Activated CD4-positive, alpha-beta T cell treated with anti-CD3 and anti-CD28 coated beads, Interleukin-2, amount 10 ng/mL, durations not matched to agents 24 days and 14 days (primary cell): Measurements from ENCODE around the gene C9orf152. TPM values are rescaled to one million over a fixed set of nuclear protein-coding genes. Genes with fewer than 3 reads are reported as not detected.
"Not testable (repeated sequence)": the region's sequence is repeated elsewhere in the genome, so short reads cannot be mapped to it uniquely, and the experiment has no call there.

Source experiments
- DNase-seq: peaks from one replicate; pipeline ENCODE4 v3.0.0; 2022
- H3K27ac Mint-ChIP-seq: one replicate; pipeline ENCODE4 v1.8.0; 2022; ENCODE audit warnings: mild to moderate bottlenecking, mixed read lengths
- H3K27me3 Mint-ChIP-seq: one replicate; pipeline ENCODE4 v1.8.0; 2022; ENCODE audit warnings: mixed read lengths
- H3K36me3 Mint-ChIP-seq: one replicate; pipeline ENCODE4 v1.8.0; 2022; ENCODE audit warnings: low read depth, mild to moderate bottlenecking, mixed read lengths
- H3K4me1 Mint-ChIP-seq: one replicate; pipeline ENCODE4 v1.8.0; 2021; ENCODE audit warnings: mixed read lengths
- H3K4me3 Mint-ChIP-seq: one replicate; pipeline ENCODE4 v1.8.0; 2022; ENCODE audit warnings: mild to moderate bottlenecking, moderate library complexity, mixed read lengths
- H3K9me3 Mint-ChIP-seq: one replicate; pipeline ENCODE4 v1.8.0; 2021; ENCODE audit warnings: mixed read lengths
- intact Hi-C: fragments of 100-400 bp; cut with micrococcal nuclease; formaldehyde crosslinking; loops from one replicate; pipeline ENCODE4 v1.15.1; 2023
- total RNA-seq: library from RNA; stranded (reverse); gene quantifications from 2 replicates; pipeline ENCODE4 v1.2.3, GENCODE V29; 2022

The C9orf152 gene, protein sequence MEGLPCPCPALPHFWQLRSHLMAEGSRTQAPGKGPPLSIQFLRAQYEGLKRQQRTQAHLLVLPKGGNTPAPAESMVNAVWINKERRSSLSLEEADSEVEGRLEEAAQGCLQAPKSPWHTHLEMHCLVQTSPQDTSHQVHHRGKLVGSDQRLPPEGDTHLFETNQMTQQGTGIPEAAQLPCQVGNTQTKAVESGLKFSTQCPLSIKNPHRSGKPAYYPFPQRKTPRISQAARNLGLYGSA
- not detected in 2 replicates for total RNA-seq

GRCh38 chr9:110208031-110208430 is at the start of gene C9orf152:
TSS of gene C9orf152 (minus strand) at chr9:110208159. CDS start at chr9:110207579, 580 bp downstream.
- DNase-seq = no peak
- Mint-ChIP-seq H3K4me1 (no peaks in the 10 kb centered on the region), H3K9me3 (peaks cover 3% of the 10 kb centered on the region), H3K36me3 (no peaks in the 10 kb centered on the region), H3K4me3 (no peak within 1 kb of the TSS), H3K27me3 (peaks cover 22% of the 10 kb centered on the region), H3K27ac (no peak within 1 kb of the TSS)
- intact Hi-C loops = no loop called here

- peaks cover 6% of the 10 kb centered on the region for H3K27me3 Mint-ChIP-seq
- H3K4me1 Mint-ChIP-seq = peaks cover 41% of the 10 kb centered on the region
- no peaks in the 10 kb centered on the region for H3K9me3 Mint-ChIP-seq
- peak overlapping the region; percentile 96 for H3K4me3 Mint-ChIP-seq
- no peak for DNase-seq
- intact Hi-C loops = loop anchor here (2.0 to 10.0 kb wide), 6 partner anchors 110 to 1322 kb away; partner anchors contain the start of genes ABITRAM, CTNNAL1, ELP1 and TMEM245
- H3K36me3 Mint-ChIP-seq = peaks cover 27% of the 10 kb centered on the region
- peak overlapping the region; percentile 97 for H3K27ac Mint-ChIP-seq
Observed at GRCh38 chr9:110257097-110257841, 49.3 kb upstream of the C9orf152 start.

DNA sequence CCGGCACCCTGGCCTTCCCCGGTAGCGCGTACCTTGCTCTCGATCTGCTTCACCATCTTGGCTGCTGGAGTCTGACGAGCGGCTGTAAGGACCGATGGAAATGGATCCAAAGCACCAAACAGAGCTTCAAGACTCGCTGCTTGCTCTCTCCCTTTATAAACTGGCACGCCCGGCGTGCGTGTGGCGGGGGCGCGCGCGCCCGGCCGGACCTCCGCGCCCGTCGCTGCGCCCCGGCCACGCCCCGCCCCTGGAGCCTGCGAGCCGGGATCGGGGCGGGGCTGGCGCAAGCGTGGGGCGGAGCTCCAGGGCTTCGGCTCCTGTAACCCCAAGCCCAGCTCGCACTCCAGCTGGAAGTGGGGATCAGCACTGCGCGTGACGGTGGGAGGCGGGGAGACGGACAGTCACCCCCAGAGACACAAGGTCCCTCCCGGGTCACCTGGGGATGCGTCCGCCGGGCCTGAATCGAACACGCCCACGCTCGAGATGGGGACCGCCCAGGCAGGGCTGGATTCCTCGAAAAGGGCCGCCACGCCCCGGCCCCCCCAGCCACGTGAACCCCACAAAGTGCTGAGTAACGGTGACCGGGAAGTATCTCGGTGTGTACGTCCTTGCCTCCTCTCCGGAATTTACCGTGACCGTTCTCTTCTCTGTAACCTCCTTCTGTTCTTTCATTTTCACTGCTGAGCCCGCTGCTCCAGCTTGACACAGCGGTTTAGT is 48.6 kb upstream of the C9orf152 start, which contains the start of gene TXN:
Gene TXN, minus strand, starts transcription at position 128 of the 717 bp plus-strand sequence. Its CDS starts 72 bp downstream, at position 56.
- Mint-ChIP-seq H3K9me3 (no peaks in the 10 kb centered on the region), H3K4me3 (peak within 1 kb of the TSS; percentile 96), H3K27ac (peak within 1 kb of the TSS; percentile 99), H3K27me3 (peaks cover 4% of the 10 kb centered on the region), H3K4me1 (peaks cover 43% of the 10 kb centered on the region), H3K36me3 (peaks cover 33% of the 10 kb centered on the region)
- peak; percentile 96 for DNase-seq
- intact Hi-C loops = loop anchor here (1.0 to 10.0 kb wide), 7 partner anchors 109 to 1322 kb away; partner anchors contain the start of genes ABITRAM, CTNNAL1, ELP1 and TMEM245

DNA sequence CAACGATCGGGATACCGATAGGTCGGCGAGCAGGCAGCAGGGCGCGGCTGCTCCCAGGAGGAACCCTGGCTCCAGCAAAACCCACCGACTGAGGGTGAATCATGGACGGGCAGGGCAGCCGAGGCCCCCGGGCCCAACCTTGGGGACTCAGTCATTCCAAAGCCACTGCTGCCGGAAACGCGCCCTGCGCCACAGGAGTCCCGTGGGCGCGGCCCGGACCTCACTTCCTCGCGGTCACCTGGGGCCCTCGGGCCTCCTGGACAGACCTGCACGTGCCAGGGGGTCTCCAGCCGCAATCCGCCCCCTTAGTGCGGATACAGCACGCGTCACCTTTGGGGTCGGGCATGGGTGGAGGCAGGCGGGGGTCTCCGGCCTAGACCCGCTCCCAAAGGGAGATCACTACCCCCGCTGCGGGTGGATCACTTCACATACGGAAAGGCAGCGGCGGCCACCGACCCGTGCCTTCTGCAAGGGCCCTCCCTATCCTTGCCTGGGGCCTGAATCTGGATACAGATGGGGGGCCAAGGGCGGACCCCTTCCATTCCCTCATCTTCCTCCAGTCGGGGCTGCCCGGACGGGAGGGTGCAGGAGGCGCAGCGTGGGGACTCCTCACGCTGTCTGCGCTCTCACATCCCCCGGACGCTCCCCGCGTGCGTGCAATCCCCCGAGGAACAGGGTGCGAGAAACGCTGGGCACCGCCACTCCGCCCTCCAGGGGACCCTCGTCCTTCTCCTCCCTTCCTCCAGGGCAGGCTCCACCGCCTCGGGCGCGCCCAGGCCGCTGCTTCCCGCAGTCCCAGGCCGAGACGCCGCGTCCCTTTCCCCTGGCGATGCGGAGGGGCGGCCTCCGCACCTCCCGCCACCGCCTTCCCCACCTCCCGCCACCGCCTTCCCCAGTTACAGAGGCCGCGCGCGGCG is 47.8 kb upstream of the C9orf152 start:
- peak; percentile 86 for DNase-seq
- no peaks in the 10 kb centered on the region for H3K9me3 Mint-ChIP-seq
- H3K4me1 Mint-ChIP-seq = peaks cover 45% of the 10 kb centered on the region
- peaks cover 38% of the 10 kb centered on the region for H3K36me3 Mint-ChIP-seq
- H3K27ac Mint-ChIP-seq = peak overlapping the region; percentile 99
- intact Hi-C loops = loop anchor here (1.0 to 10.0 kb wide), 7 partner anchors 108 to 1321 kb away; partner anchors contain the start of genes ABITRAM, CTNNAL1, ELP1 and TMEM245
- H3K4me3 Mint-ChIP-seq = peak overlapping the region; percentile 96
- H3K27me3 Mint-ChIP-seq = peaks cover 2% of the 10 kb centered on the region

DNA sequence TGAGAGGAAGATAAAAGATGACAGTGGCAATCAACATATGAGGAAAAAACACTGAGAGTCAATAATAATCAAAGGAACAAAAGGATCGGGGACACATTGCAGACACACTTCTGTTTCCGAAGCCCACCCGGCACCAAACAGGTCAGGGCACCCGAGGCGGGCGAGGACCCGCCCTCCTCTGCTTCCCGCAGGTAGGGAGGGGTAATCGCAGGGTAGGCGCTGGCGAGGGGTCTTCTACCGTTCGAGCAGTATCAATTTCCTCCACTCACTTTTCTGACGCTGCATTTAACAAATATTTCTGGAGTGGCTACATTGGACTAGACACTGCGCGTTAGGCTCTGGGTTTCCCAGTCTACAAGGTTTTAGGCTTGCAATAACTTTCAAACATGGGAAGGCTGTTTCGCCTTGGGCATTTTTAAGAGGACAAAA is 47.1 kb upstream of the C9orf152 start:
- Mint-ChIP-seq H3K9me3 (no peaks in the 10 kb centered on the region), H3K27ac (peak overlapping the region; percentile 99), H3K4me1 (peaks cover 50% of the 10 kb centered on the region), H3K4me3 (peak overlapping the region; percentile 96), H3K27me3 (peaks cover under 1% of the 10 kb centered on the region), H3K36me3 (peaks cover 43% of the 10 kb centered on the region)
- intact Hi-C loops = loop anchor here (5.0 to 10.0 kb wide), 4 partner anchors 108 to 1320 kb away; partner anchors contain the start of genes ABITRAM, CTNNAL1, ELP1 and TMEM245
- DNase-seq = peak; percentile 71

GRCh38 chr9:110254500-110254899 is 46.5 kb upstream of the C9orf152 start:
- Mint-ChIP-seq H3K4me3 (peak overlapping the region; percentile 96), H3K27me3 (no peaks in the 10 kb centered on the region), H3K36me3 (peaks cover 49% of the 10 kb centered on the region), H3K4me1 (peaks cover 52% of the 10 kb centered on the region), H3K27ac (peak overlapping the region; percentile 99), H3K9me3 (no peaks in the 10 kb centered on the region)
- intact Hi-C loops = loop anchor here (10.0 kb wide), 3 partner anchors 1140 to 1320 kb away; partner anchors contain the start of genes ABITRAM, CTNNAL1, ELP1 and TMEM245
- no peak for DNase-seq

- Mint-ChIP-seq H3K4me3 (peak overlapping the region; percentile 42), H3K9me3 (no peaks in the 10 kb centered on the region), H3K36me3 (peaks cover 60% of the 10 kb centered on the region), H3K27ac (no peak overlapping the region), H3K4me1 (peaks cover 49% of the 10 kb centered on the region), H3K27me3 (no peaks in the 10 kb centered on the region)
- intact Hi-C loops = loop anchor here (10.0 kb wide), 3 partner anchors 1138 to 1318 kb away; partner anchors contain the start of genes ABITRAM, CTNNAL1, ELP1 and TMEM245
- no peak for DNase-seq
Observed at GRCh38 chr9:110252509-110253139, 44.7 kb upstream of the C9orf152 start.

DNA sequence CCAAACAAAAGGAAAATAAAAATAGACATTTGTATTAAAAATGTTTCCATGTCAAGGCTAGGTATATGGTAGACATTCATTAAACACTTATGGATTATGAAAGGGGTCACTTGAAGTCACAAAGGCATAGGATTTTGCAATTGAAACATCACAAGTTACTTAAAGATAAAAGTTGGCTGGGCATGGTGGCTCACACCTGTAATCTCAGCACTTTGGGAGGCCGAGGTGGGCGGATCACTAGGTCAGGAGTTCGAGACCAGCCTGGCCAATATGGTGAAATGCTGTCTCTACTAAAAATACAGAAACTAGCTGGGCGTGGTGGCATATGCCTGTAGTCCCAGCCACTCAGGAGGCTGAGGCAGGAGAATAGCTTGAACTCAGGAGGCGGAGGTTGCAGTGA is 43.8 kb upstream of the C9orf152 start:
- Mint-ChIP-seq H3K4me1 (peaks cover 41% of the 10 kb centered on the region), H3K36me3 (peaks cover 67% of the 10 kb centered on the region)
- DNase-seq, H3K27me3 Mint-ChIP-seq, H3K27ac Mint-ChIP-seq, H3K4me3 Mint-ChIP-seq, H3K9me3 Mint-ChIP-seq: not testable (repeated sequence)
- intact Hi-C loops = loop anchor here (10.0 kb wide), 3 partner anchors 1137 to 1317 kb away; partner anchors contain the start of genes ABITRAM, CTNNAL1, ELP1 and TMEM245

DNA sequence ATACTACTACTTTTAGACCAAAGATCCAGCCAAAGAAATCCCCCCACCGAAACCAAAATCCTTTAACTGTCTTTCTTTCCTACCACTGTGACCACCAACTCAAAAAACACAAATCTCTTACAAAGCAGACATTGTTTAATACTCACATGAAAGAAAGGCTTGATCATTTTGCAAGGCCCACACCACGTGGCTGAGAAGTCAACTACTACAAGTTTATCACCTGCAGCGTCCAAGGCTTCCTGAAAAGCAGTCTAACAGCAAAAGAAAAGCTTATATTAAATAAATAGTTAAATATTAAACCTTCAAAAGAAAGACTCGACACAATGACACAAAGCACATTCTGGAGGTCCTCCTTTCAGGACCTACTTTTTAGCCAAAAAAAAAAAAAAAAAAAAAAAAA is 43.3 kb upstream of the C9orf152 start:
- H3K4me1 Mint-ChIP-seq = peaks cover 42% of the 10 kb centered on the region
- no peaks in the 10 kb centered on the region for H3K9me3 Mint-ChIP-seq
- no peak for DNase-seq
- H3K27me3 Mint-ChIP-seq = no peaks in the 10 kb centered on the region
- peaks cover 71% of the 10 kb centered on the region for H3K36me3 Mint-ChIP-seq
- no peak overlapping the region for H3K27ac Mint-ChIP-seq
- H3K4me3 Mint-ChIP-seq = no peak overlapping the region
- intact Hi-C loops = loop anchor here (10.0 kb wide), 3 partner anchors 1136 to 1316 kb away; partner anchors contain the start of genes ABITRAM, CTNNAL1, ELP1 and TMEM245

DNA sequence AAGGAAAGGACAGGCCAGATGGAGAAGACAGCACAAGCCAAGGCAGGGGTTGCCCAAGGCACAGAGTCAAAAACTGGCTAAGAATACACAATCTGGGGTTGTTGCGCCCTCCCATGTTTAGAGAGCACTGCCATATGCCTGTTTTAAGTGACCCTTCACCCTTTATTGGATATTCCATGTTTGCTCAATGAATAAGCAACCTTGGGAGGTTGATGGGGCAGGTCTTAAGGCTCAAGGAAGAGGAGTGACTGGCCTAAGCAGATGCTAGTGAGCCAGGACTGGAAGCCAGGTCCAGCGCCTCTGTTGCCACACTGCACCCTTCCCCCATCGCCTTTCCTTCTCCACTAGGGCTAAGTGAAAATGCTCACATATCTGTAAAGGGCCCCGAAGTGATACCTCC is 41.6 kb upstream of the C9orf152 start:
- DNase-seq = no peak
- Mint-ChIP-seq H3K9me3 (no peaks in the 10 kb centered on the region), H3K4me1 (peaks cover 39% of the 10 kb centered on the region), H3K36me3 (peaks cover 72% of the 10 kb centered on the region), H3K27me3 (no peaks in the 10 kb centered on the region), H3K4me3 (no peak overlapping the region), H3K27ac (peak overlapping the region; percentile 13)
- intact Hi-C loops = loop anchor here (10.0 kb wide), 3 partner anchors 1135 to 1315 kb away; partner anchors contain the start of genes ABITRAM, CTNNAL1, ELP1 and TMEM245

GRCh38 chr9:110248361-110248760 is 40.4 kb upstream of the C9orf152 start:
- DNase-seq = no peak
- H3K27me3 Mint-ChIP-seq = no peaks in the 10 kb centered on the region
- H3K27ac Mint-ChIP-seq = no peak overlapping the region
- H3K36me3 Mint-ChIP-seq = peaks cover 71% of the 10 kb centered on the region
- H3K9me3 Mint-ChIP-seq = no peaks in the 10 kb centered on the region
- peaks cover 29% of the 10 kb centered on the region for H3K4me1 Mint-ChIP-seq
- intact Hi-C loops = no loop called here
- no peak overlapping the region for H3K4me3 Mint-ChIP-seq

- intact Hi-C loops = no loop called here
- no peaks in the 10 kb centered on the region for H3K9me3 Mint-ChIP-seq
- peaks cover 19% of the 10 kb centered on the region for H3K4me1 Mint-ChIP-seq
- H3K27me3 Mint-ChIP-seq = no peaks in the 10 kb centered on the region
- H3K4me3 Mint-ChIP-seq = no peak overlapping the region
- no peak overlapping the region for H3K27ac Mint-ChIP-seq
- no peak for DNase-seq
- H3K36me3 Mint-ChIP-seq = peaks cover 64% of the 10 kb centered on the region
Observed at GRCh38 chr9:110246214-110246613, 38.3 kb upstream of the C9orf152 start.
